HepG2 (cell line): ENCODE data around the gene FYTTD1. TPM values are rescaled to one million over a fixed set of nuclear protein-coding genes. Genes with fewer than 3 reads are reported as not detected.

Experiments used
- CSRNP1 ChIP-seq: sonication (generic); formaldehyde crosslinking; IDR thresholded peaks from 2 replicates; pipeline ENCODE4 v1.8.1; 2023; ENCODE audit warnings: mild to moderate bottlenecking, missing genetic modification reagents
- HDAC1 ChIP-seq: sonication (generic); formaldehyde crosslinking; IDR thresholded peaks from 2 replicates; pipeline ENCODE4 v1.5.1; 2020; ENCODE audit warnings: mild to moderate bottlenecking, missing genetic modification reagents
- HNRNPH1 ChIP-seq: fragments of 200-400 bp; formaldehyde crosslinking; optimal IDR thresholded peaks from 2 replicates; pipeline ENCODE3; 2017; ENCODE audit warnings: mild to moderate bottlenecking, low read depth, low read length
- KMT2B ChIP-seq: IDR thresholded peaks from 2 replicates; pipeline ENCODE4 v1.6.1; 2016; ENCODE audit warnings: missing genetic modification reagents, missing compliant biosample characterization
- NFAT5 ChIP-seq: sonication (generic); formaldehyde crosslinking; IDR thresholded peaks from 2 replicates; pipeline ENCODE4 v1.4.0; 2020; ENCODE audit warnings: missing genetic modification reagents
- NR1H2 ChIP-seq: sonication (generic); formaldehyde crosslinking; IDR thresholded peaks from 2 replicates; pipeline ENCODE4 v1.8.1; 2022; ENCODE audit warnings: low read depth, missing genetic modification reagents, borderline replicate concordance
- PTBP1 ChIP-seq: fragments of 200-400 bp; formaldehyde crosslinking; IDR thresholded peaks from 2 replicates; pipeline ENCODE4 v1.6.1; 2018; ENCODE audit warnings: low read length, low read depth; ENCODE audit not compliant: poor library complexity, severe bottlenecking
- RBM39 ChIP-seq: fragments of 200-400 bp; formaldehyde crosslinking; IDR thresholded peaks from one replicate; pipeline ENCODE4 v1.6.1; 2018; ENCODE audit warnings: antibody characterized with exemption, mild to moderate bottlenecking, low read depth, low read length; ENCODE audit not compliant: poor library complexity, severe bottlenecking
- RNF219 ChIP-seq: sonication (generic); formaldehyde crosslinking; IDR thresholded peaks from 2 replicates; pipeline ENCODE4 v1.5.0; 2020; ENCODE audit warnings: mild to moderate bottlenecking, missing genetic modification reagents
- SOX5 ChIP-seq: IDR thresholded peaks from 2 replicates; pipeline ENCODE4 v1.6.1; 2016; ENCODE audit warnings: borderline replicate concordance
- ZBTB20 ChIP-seq: sonication (generic); formaldehyde crosslinking; IDR thresholded peaks from 2 replicates; pipeline ENCODE4 v1.8.1; 2023; ENCODE audit warnings: missing genetic modification reagents, low read depth, mild to moderate bottlenecking, borderline replicate concordance
- ZBTB38 ChIP-seq: sonication (generic); formaldehyde crosslinking; IDR thresholded peaks from 2 replicates; pipeline ENCODE4 v1.5.1; 2020; ENCODE audit warnings: mild to moderate bottlenecking, missing genetic modification reagents
- ZC3H4 ChIP-seq: sonication (generic); formaldehyde crosslinking; IDR thresholded peaks from 2 replicates; pipeline ENCODE4 v1.4.0; 2020; ENCODE audit warnings: missing genetic modification reagents, borderline replicate concordance
- ZNF354B ChIP-seq: sonication (generic); formaldehyde crosslinking; IDR thresholded peaks from 2 replicates; pipeline ENCODE4 v1.8.0; 2022; ENCODE audit warnings: mild to moderate bottlenecking, missing genetic modification reagents
- ZNF780A ChIP-seq: sonication (generic); formaldehyde crosslinking; IDR thresholded peaks from 2 replicates; pipeline ENCODE4 v1.8.0; 2022; ENCODE audit warnings: mild to moderate bottlenecking, missing genetic modification reagents, moderate library complexity
- ZNF883 ChIP-seq: sonication (generic); formaldehyde crosslinking; IDR thresholded peaks from 2 replicates; pipeline ENCODE4 v1.5.1; 2020; ENCODE audit warnings: mild to moderate bottlenecking, missing genetic modification reagents; ENCODE audit errors: not compliant biosample characterization
- polyA plus RNA-seq, 8 experiments: library from polyadenylated mRNA; depleted of rRNA in 3 of 8; stranded (reverse) in 7 of 8; unstranded in 1 of 8; fragments of >200 nt; fragmentation: Illumina TruSeq in 4 of 8; extraction: Trizol in 4 of 8; gene quantifications; 2 replicates each; pipeline versions ENCODE4 v1.2.1 to v1.2.3, GENCODE V29; 2011 to 2016; ENCODE audit warnings: low read depth in 4 of 8, missing spikeins in 1 of 8, mixed read lengths in 1 of 8; ENCODE audit not compliant: insufficient read depth in 1 of 8
- total RNA-seq, 5 experiments: library from RNA; depleted of rRNA; stranded (reverse); fragments of >200 nt; fragmentation: Illumina TruSeq; extraction: Trizol; gene quantifications; 2 replicates each; pipeline ENCODE4 v1.2.3, GENCODE V29; 2016; ENCODE audit warnings: low read depth in 1 of 5

The FYTTD1 gene
- total and polyA plus RNA-seq, 2 of the 13 experiments (the other 11 are each of a cell fraction or from before 2014, with no cell fraction given): 6.5 to 28.8 TPM

GRCh38 chr3:197749601-197750395, at the start of gene FYTTD1 (continued):
- TF ChIP-seq ZNF883 (CRISPR knock-in tag): peak; percentile 31
- TF ChIP-seq CSRNP1: peak; percentile 35; the same call in 1 of the 2 replicates
- TF ChIP-seq SOX5 (CRISPR knock-in tag): no peak
- TF ChIP-seq RNF219 (CRISPR knock-in tag): no peak
- 0 out of 2 replicates have a peak, but pooled peaks have one; percentile 44 for TF ChIP-seq ZBTB38 (CRISPR knock-in tag)
- TF ChIP-seq NFAT5: 0 out of 2 replicates have a peak, but pooled peaks have one; percentile 58
- TF ChIP-seq HNRNPH1: no peak
- TF ChIP-seq ZNF780A: 0 out of 2 replicates have a peak, but pooled peaks have one; percentile 68
- peak; percentile 78; the same call in 1 of the 2 replicates for TF ChIP-seq NR1H2 (CRISPR knock-in tag)
- TF ChIP-seq HDAC1 (CRISPR knock-in tag): no peak
- 0 out of 2 replicates have a peak, but pooled peaks have one; percentile 13 for TF ChIP-seq ZBTB20 (CRISPR knock-in tag)
- TF ChIP-seq RBM39: peak; percentile 82
- peak; percentile 80; the same call in 1 of the 2 replicates for TF ChIP-seq ZNF354B
- no peak for TF ChIP-seq ZC3H4 (CRISPR knock-in tag)
- TF ChIP-seq KMT2B (CRISPR knock-in tag): 0 out of 2 replicates have a peak, but pooled peaks have one; percentile 1
- peak; percentile 6 for TF ChIP-seq PTBP1
